Cardiac septum (tissue), 1 donor: Measurements from ENCODE around the gene BCL7A. TPM values are rescaled to one million over a fixed set of nuclear protein-coding genes. Genes with fewer than 3 reads are reported as not detected.
"Not testable (repeated sequence)": the region's sequence is repeated elsewhere in the genome, so short reads cannot be mapped to it uniquely, and the experiment has no call there.

ENCODE experiments used
- DNase-seq: peaks from one replicate; pipeline ENCODE4 v3.0.0-alpha.2; 2020; ENCODE audit warnings: low spot score
- intact Hi-C: fragments of 100-400 bp; cut with DNase I; formaldehyde crosslinking; loops from one replicate; pipeline ENCODE4 v1.14.0; 2022
- long read RNA-seq: library from polyadenylated mRNA; unstranded; transcript quantifications from one replicate; pipeline ENCODE4 v2.0.0, GENCODE V29; 2021
- total RNA-seq: library from RNA; stranded (reverse); fragmentation: NEBNext Ultra II Directional; extraction: Animal tissue kit (Norgen Biotek cat#: 25700); gene quantifications from one replicate; pipeline ENCODE4 v1.2.1, GENCODE V29; 2021
- donor health status: DM: no; HTN: no; CAD: no.

Gene BCL7A
- 18.2 TPM for total RNA-seq
- long read RNA-seq, full-length matches to known transcripts = 15 of 28 reads
- long read RNA-seq, partial matches to known transcripts = 8 of 28 reads
- long read RNA-seq, other reads (novel, unspliced or antisense) = 5 of 28 reads

DNA sequence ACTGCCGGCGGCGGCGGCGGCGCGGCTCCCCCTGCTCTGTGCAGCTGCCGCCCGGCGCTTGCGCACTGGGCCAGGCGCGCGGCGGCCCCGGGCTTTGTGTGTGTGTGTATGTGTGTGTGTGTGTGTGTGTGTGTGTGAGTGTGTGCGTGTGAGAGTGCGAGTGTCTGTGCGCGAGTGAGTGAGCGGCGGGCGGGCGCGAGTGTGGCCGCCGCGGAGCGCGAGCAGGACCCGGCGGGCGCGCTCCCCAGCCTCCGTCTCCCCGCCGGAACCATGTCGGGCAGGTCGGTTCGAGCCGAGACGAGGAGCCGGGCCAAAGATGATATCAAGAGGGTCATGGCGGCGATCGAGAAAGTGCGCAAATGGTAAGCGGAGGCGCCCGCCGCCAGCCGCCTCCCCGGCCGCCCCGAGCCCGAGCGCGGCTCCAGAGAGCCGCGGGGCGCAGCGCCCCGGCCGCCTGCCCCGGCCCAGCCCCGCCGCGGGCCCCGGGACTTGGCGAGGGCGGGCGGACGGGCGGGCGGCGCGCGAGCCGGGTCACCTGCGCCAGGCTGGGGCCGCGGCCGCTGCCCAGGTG lies at the start of gene BCL7A:
Gene BCL7A, plus strand, starts transcription at position 63 of the 571 bp plus-strand sequence. Its CDS starts 208 bp downstream, at position 271.
- no peak for DNase-seq
- intact Hi-C loops = loop anchor here (5.0 to 10.0 kb wide), 3 partner anchors 55 to 227 kb away; partner anchors contain the start of genes CFAP251 and RHOF

GRCh38 chr12:121974026-121974985 lies 47.4 kb upstream of the BCL7A start:
- DNase-seq = no peak
- intact Hi-C loops = no loop called here

- intact Hi-C loops = no loop called here
- DNase-seq = no peak
Observed at GRCh38 chr12:121975021-121975420, 46.7 kb upstream of the BCL7A start.

DNA sequence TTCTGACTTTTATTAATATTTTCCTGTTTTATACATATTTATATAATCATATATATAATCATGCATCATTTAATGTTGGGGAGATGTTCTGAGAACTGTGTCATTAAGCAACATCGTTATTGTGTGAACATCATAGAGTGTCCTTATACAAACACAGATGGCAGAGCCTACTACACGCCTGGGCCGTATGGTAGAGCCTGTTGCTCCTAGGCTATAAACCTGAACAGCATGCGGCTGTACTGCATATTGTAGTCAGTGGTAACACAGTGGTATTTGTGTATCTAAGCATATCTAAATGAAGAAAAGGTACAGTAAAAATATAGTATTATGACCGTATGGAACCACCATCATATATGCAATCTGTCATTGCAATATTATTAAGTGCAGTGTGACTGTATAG lies 44.7 kb upstream of the BCL7A start:
- intact Hi-C loops = no loop called here

GRCh38 chr12:121980191-121980891 lies 41.3 kb upstream of the BCL7A start:
- intact Hi-C loops = no loop called here
- DNase-seq = no peak

More for the DNA sequence above, 44.7 kb upstream of the BCL7A start:
- no peak for DNase-seq

GRCh38 chr12:121980892-121981272 lies 40.8 kb upstream of the BCL7A start:
- intact Hi-C loops = no loop called here
- DNase-seq = no peak

- intact Hi-C loops = no loop called here
- no peak for DNase-seq
Observed at GRCh38 chr12:121981456-121981855, 40.2 kb upstream of the BCL7A start.

GRCh38 chr12:121982950-121983349 lies 38.7 kb upstream of the BCL7A start:
- intact Hi-C loops = no loop called here
- DNase-seq = no peak

DNA sequence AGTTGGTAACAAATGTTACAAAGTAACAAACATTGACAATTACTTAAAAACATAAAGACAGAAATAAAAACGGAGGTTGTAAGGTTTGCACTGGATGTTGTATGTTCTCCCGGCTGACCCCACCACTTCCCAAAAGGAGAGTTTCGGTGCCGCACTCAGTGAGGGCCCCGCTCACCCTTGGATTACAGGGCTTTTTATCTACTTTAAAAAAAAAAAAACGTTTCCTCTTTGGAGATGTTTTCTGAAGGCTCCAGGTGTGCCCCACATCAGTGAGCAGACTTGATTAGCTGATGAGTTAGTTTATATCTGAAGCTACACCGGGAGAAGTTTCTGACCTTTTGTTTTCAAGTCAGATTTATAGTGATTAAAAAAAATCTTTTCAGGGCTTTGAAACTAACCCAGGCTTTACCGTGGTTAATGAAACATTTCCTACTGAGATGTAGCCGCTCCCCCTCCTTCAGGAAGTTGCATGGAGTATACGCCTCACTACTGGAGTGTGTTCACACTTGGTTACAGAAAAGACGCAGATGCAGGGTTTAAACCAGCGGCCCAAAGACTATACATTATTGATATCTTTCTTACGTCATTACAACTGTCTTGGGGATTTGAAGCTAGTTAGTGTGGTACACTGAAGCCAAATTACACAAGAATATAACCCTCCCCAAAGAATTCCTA lies 38.0 kb upstream of the BCL7A start:
- DNase-seq = no peak
- intact Hi-C loops = no loop called here

- intact Hi-C loops = no loop called here
- DNase-seq = no peak
Observed at GRCh38 chr12:121986489-121987245, 35.0 kb upstream of the BCL7A start.

- intact Hi-C loops, DNase-seq: not testable (repeated sequence)
Observed at GRCh38 chr12:121988519-121988918, 33.2 kb upstream of the BCL7A start.

GRCh38 chr12:121989276-121990113 lies 32.2 kb upstream of the BCL7A start:
- no peak for DNase-seq
- intact Hi-C loops = no loop called here

DNA sequence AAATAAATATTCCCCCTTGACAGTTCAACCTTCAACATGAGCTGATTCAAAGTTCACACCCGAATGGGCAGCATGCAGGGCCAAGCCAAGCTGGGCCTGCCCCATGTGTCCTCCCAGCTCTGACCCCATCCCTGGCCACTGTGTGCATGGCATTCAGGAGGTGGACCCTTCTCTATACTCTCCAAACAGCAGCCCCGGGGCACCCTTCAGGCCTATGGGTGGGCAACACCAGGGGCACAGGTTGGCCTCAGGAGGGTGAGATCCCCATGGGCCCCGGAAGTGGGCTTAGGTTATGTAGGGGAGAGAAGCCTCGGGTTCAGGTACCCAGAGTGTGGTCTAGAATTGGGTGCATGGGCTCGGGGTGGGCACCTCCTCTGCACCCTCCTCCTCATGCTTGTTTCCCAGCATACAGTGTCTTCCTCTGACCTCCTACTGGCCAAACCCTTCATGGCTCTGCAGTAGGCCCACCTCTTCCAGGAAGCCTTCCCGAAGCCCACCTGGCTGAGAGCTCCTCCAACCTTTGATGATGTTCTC lies 31.5 kb upstream of the BCL7A start:
- intact Hi-C loops = no loop called here
- DNase-seq = no peak

DNA sequence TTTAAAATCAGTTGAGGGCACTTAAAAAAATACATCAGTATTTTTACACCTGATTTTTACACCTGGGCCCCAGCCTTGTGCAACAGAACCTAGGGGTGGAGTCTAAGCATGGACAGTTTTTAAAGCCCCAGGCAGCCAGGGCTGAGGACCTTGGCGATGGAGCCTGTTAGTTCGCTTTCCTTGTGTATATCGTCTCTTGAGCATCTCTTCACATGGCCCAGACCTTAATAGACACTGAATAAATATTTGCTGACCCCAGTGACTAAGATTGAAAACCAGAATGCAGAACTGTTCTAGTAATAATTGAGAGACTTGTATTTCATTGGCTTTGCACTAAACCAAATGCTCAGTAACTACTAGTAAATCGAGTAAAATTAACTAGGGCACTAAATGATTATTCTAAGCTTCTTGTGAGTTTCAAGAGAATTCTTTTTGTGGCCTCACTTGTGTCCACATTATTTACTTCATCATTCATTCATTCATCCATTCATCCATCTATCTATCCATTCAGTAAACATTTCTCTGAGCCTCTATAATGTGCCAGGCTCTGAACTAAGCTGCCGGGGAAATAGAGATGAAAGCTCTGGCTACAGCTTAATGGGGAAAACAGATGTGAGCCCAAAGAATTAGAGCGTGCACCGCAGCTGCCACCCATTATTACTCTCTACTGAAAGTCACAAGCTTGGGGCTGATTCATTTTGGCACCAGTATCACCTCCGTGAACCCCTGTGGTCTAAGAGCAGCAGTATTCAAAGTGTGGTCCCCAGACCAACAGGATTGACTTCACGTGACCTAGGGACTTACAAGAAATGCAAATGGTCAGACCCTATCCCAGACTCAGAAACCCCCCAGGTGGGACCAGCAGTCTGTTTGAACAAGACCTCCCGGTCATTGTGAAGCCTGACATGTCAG lies 30.7 kb upstream of the BCL7A start:
- intact Hi-C loops = no loop called here
- no peak for DNase-seq

- intact Hi-C loops = no loop called here
- DNase-seq = no peak
Observed at GRCh38 chr12:121992059-121992879, 29.4 kb upstream of the BCL7A start.
